COLO668 (cell line): ENCODE measurements around the gene TUBB4B.
A peak's percentile ranks its signal among the peaks of the same experiment; 100 is the strongest.

ENCODE experiments used
- DNase-seq: peaks from one replicate; lab custom pipeline; 2025; ENCODE audit not compliant: unreplicated experiment; lab: John Stamatoyannopoulos, UW

Gene TUBB4B

GRCh38 chr9:137212520-137212919, 28.6 kb upstream of the TUBB4B start:
- DNase-seq, result no peak

GRCh38 chr9:137213160-137214060, 27.7 kb upstream of the TUBB4B start:
- no peak for DNase-seq

GRCh38 chr9:137214620-137215019, 26.5 kb upstream of the TUBB4B start:
- no peak for DNase-seq

GRCh38 chr9:137215196-137215986, 25.7 kb upstream of the TUBB4B start:
- DNase-seq, result no peak

GRCh38 chr9:137216188-137216965, 24.7 kb upstream of the TUBB4B start:
- no peak for DNase-seq

GRCh38 chr9:137217276-137218211, 23.5 kb upstream of the TUBB4B start:
- DNase-seq, result peak; percentile 58

- no peak for DNase-seq
Measured at GRCh38 chr9:137218212-137218753, 22.8 kb upstream of the TUBB4B start.

- DNase-seq, result peak; percentile 64
Measured at GRCh38 chr9:137218754-137219271, 22.3 kb upstream of the TUBB4B start.

- no peak for DNase-seq
Measured at GRCh38 chr9:137219757-137220316, 21.2 kb upstream of the TUBB4B start.

GRCh38 chr9:137220317-137221094, 20.6 kb upstream of the TUBB4B start:
- DNase-seq, result peak; percentile 41

GRCh38 chr9:137221095-137221505, 20.0 kb upstream of the TUBB4B start:
- no peak for DNase-seq

- peak; percentile 37 for DNase-seq
Measured at GRCh38 chr9:137221506-137222111, 19.5 kb upstream of the TUBB4B start.

- peak; percentile 50 for DNase-seq
Measured at GRCh38 chr9:137222190-137223077, 18.7 kb upstream of the TUBB4B start, which contains the start of gene RNF208. RNF208 (minus strand) TSS chr9:137222240; CDS start chr9:137221212, 1,028 bp downstream.

- DNase-seq, result peak; percentile 96
Measured at GRCh38 chr9:137223078-137223970, 17.8 kb upstream of the TUBB4B start.

GRCh38 chr9:137224830-137225694, 16.0 kb upstream of the TUBB4B start, which contains the start of gene CYSRT1:
CYSRT1 (plus strand) TSS chr9:137225174; CDS start chr9:137225622, 448 bp downstream.
- DNase-seq, result no peak
